K562 (cell line): Measurements from ENCODE around the gene AMOT. TPM values are rescaled to one million over a fixed set of nuclear protein-coding genes. Genes with fewer than 3 reads are reported as not detected.

ENCODE experiments used
- ATAC-seq: fragments of 200-7000 bp; cut with Tn5 transposase; 3 replicates; pipeline ENCODE4 v1.9.1; 2020; ENCODE audit warnings: moderate library complexity
- BruUV-seq: library from RNA; stranded (reverse); fragments of 400-500 nt; replicated peaks from 2 replicates; lab custom pipeline; 2021; lab: Mats Ljungman, UMichigan
- CTCF ChIA-PET: fragments of 300-600 bp; formaldehyde crosslinking; extraction: SDS; loops from one replicate; lab custom pipeline; 2021; ENCODE audit warnings: low intra/inter-chr PET ratio; lab: Yijun Ruan, JAX
- POLR2A ChIA-PET: fragments of 300-600, 350-650 bp; sonication (Branson Sonifier 250); formaldehyde crosslinking; extraction: SDS; loops from one replicate; lab custom pipeline; 2021; ENCODE audit warnings: antibody characterized with exemption, inconsistent platforms; lab: Yijun Ruan, JAX
- DNase-seq, 4 experiments: peaks; one replicate each; pipeline versions ENCODE4 v3.0.0 to v3.0.0-alpha.2; 2011 to 2018; ENCODE audit warnings: low spot score in 3 of 4, mixed read lengths in 3 of 4; ENCODE audit errors: extremely low read depth in 1 of 4
- FAIRE-seq: peaks from 2 replicates; lab custom pipeline; 2011; peaks lifted over from hg19 to GRCh38; lab: Jason Lieb, UNC
- H2AFZ ChIP-seq: 2 replicates; pipeline ENCODE4 v1.6.0; 2011; ENCODE audit warnings: low read depth, low read length, control low read depth, inconsistent platforms
- H3K27ac ChIP-seq: fragments of 200-600 bp; 3 replicates; pipeline ENCODE4 v1.8.0; 2011; ENCODE audit warnings: low read depth, mild to moderate bottlenecking, control low read depth, inconsistent platforms, low read length, moderate library complexity, mixed read lengths; ENCODE audit errors: extremely low read depth
- H3K27me3 ChIP-seq, 2 experiments: fragments of 300-600 bp in 1 of 2; 2 replicates in 1 of 2; 3 replicates in 1 of 2; pipeline versions ENCODE4 v1.6.0 to v1.8.0; 2011; ENCODE audit warnings: inconsistent platforms in 2 of 2, low read length in 2 of 2, mild to moderate bottlenecking in 1 of 2, mixed read lengths in 1 of 2, moderate library complexity in 1 of 2; ENCODE audit not compliant: control insufficient read depth in 2 of 2, insufficient read depth in 2 of 2
- H3K36me3 ChIP-seq: fragments of 300-600 bp; 3 replicates; pipeline ENCODE4 v1.8.0; 2011; ENCODE audit warnings: mild to moderate bottlenecking, low read length, inconsistent platforms; ENCODE audit not compliant: control insufficient read depth, insufficient read depth
- H3K4me1 ChIP-seq, 2 experiments: fragments of 200-600 bp in 1 of 2; replicated peaks in 1 of 2; 2 replicates in 1 of 2; 3 replicates in 1 of 2; pipeline versions ENCODE4 v1.5.1 to v1.8.0; 2011; ENCODE audit warnings: inconsistent platforms in 2 of 2, low read length in 2 of 2, mild to moderate bottlenecking in 1 of 2, mixed read lengths in 1 of 2, moderate library complexity in 1 of 2; ENCODE audit not compliant: control insufficient read depth in 2 of 2, insufficient read depth in 2 of 2
- H3K4me2 ChIP-seq: 2 replicates; pipeline ENCODE4 v1.6.1; 2011; ENCODE audit warnings: low read length, control low read depth, inconsistent platforms, mixed read lengths; ENCODE audit not compliant: insufficient read depth
- H3K4me3 ChIP-seq: fragments of 200-600 bp; sonication (generic), shearing (Covaris generic); 2 replicates; pipeline ENCODE4 v1.5.1; 2016; ENCODE audit warnings: control low read depth, inconsistent platforms
- H3K79me2 ChIP-seq: fragments of 200-600 bp; 3 replicates; pipeline ENCODE4 v1.8.0; 2011; ENCODE audit warnings: low read length, inconsistent platforms; ENCODE audit not compliant: control insufficient read depth, insufficient read depth
- H3K9ac ChIP-seq, 2 experiments: 2 replicates each; pipeline versions ENCODE4 v1.6.0 to v1.6.1; 2011; ENCODE audit warnings: low read depth in 2 of 2, low read length in 2 of 2, control low read depth in 1 of 2, inconsistent platforms in 1 of 2, mild to moderate bottlenecking in 1 of 2, mixed read lengths in 1 of 2; ENCODE audit not compliant: insufficient read depth in 1 of 2
- H3K9me1 ChIP-seq: one replicate; pipeline ENCODE4 v1.6.0; 2011; ENCODE audit warnings: inconsistent platforms, mild to moderate bottlenecking, low read length, moderate library complexity; ENCODE audit not compliant: control insufficient read depth, insufficient read depth
- H3K9me3 ChIP-seq: replicated peaks from 2 replicates; pipeline ENCODE4 v1.5.1; 2011; ENCODE audit warnings: low read depth, low read length, inconsistent platforms; ENCODE audit not compliant: control insufficient read depth, insufficient read depth
- H4K20me1 ChIP-seq: replicated peaks from 2 replicates; pipeline ENCODE4 v1.6.1; 2011; ENCODE audit warnings: low read length, inconsistent platforms, mixed read lengths; ENCODE audit not compliant: control insufficient read depth, insufficient read depth
- CHCHD3 ChIP-seq: fragments of 250-450 bp; sonication (Bioruptor Pico); IDR thresholded peaks from 2 replicates; pipeline ENCODE4 v2.1.2; 2022; ENCODE audit warnings: mild to moderate bottlenecking
- NCOA4 ChIP-seq: fragments of 450-650 bp; IDR thresholded peaks from 2 replicates; pipeline ENCODE4 v1.6.1; 2018; ENCODE audit warnings: mild to moderate bottlenecking; ENCODE audit not compliant: partially characterized antibody
- WGBS: fragments of 100-300 bp; shearing (Covaris generic); methylation state at CpG from one replicate; pipeline ENCODE4 v1.1.6; 2016; ENCODE audit warnings: low coverage, mixed read lengths; ENCODE audit not compliant: insufficient coverage; ENCODE audit errors: missing lambda C conversion rate; 5-methylcytosine and 5-hydroxymethylcytosine counted together
- in situ Hi-C: fragments of 300-500 bp; cut with MboI; formaldehyde crosslinking; loops from 4 replicates; pipeline ENCODE4 v1.15.0; 2018; ENCODE audit warnings: inconsistent platforms, mixed read lengths
- intact Hi-C: fragments of 100-400 bp; cut with micrococcal nuclease; formaldehyde crosslinking; loops from 2 replicates; pipeline ENCODE4 v1.14.2; 2022
- polyA plus RNA-seq, 8 experiments: library from polyadenylated mRNA; depleted of rRNA in 4 of 8; stranded (reverse) in 5 of 8; unstranded in 3 of 8; fragments of >200 nt; fragmentation: Nextera tagmentation in 2 of 8; fragmentation: Illumina TruSeq in 1 of 8; extraction: Ambion mirVana in 2 of 8; extraction: Trizol in 1 of 8; gene quantifications; 2 replicates each; pipeline versions ENCODE4 v1.2.1 to v1.2.3, GENCODE V29; 2011 to 2014; ENCODE audit warnings: inconsistent platforms in 1 of 8, missing spikeins in 1 of 8
- total RNA-seq, 7 experiments: library from RNA; depleted of rRNA in 6 of 7; stranded (reverse); fragments of >200 nt in 6 of 7; fragmentation: Illumina TruSeq in 2 of 7; extraction: Trizol in 2 of 7; gene quantifications; 2 replicates each; pipeline versions ENCODE4 v1.2.1 to v1.2.3, GENCODE V29; 2011 to 2021; ENCODE audit warnings: low replicate concordance in 1 of 7
- TF ChIP-seq, protein P1 (sequence below): fragments of 250-450 bp; sonication (Bioruptor Pico); IDR thresholded peaks from 2 replicates; pipeline ENCODE4 v1.4.0; 2020; ENCODE audit warnings: mild to moderate bottlenecking, moderate library complexity
- TF ChIP-seq, protein P2 (sequence below): sonication (generic); formaldehyde crosslinking; IDR thresholded peaks from 2 replicates; pipeline ENCODE4 v1.8.1; 2023; ENCODE audit warnings: mild to moderate bottlenecking, missing genetic modification reagents, moderate library complexity

The AMOT gene
- total and polyA plus RNA-seq, 9 of the 15 experiments (the other 6 are each of a cell fraction or from before 2014, with no cell fraction given) = 0.04 TPM; not detected in 8

DNA sequence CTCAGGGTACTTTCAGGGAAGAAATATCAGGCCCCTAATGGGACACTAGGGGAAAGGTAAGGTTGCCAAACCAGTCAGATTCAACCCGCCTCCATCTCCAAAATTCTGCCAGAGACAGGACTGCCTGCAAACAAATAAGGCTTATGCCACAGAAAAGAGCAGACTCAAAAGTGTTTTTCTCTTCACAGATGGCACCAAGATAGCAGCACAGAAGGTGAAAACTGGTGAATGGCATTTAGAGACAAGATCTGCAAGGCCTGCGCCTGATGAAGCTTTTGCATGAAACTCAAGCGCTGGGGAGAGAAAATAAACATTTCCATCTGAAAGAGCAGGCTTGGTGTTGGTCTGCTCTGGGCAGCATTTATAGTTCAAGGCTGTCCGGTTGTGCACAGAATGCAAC lies 27.9 kb downstream of the AMOT start (continued):
- TF ChIP-seq, protein P1, sequence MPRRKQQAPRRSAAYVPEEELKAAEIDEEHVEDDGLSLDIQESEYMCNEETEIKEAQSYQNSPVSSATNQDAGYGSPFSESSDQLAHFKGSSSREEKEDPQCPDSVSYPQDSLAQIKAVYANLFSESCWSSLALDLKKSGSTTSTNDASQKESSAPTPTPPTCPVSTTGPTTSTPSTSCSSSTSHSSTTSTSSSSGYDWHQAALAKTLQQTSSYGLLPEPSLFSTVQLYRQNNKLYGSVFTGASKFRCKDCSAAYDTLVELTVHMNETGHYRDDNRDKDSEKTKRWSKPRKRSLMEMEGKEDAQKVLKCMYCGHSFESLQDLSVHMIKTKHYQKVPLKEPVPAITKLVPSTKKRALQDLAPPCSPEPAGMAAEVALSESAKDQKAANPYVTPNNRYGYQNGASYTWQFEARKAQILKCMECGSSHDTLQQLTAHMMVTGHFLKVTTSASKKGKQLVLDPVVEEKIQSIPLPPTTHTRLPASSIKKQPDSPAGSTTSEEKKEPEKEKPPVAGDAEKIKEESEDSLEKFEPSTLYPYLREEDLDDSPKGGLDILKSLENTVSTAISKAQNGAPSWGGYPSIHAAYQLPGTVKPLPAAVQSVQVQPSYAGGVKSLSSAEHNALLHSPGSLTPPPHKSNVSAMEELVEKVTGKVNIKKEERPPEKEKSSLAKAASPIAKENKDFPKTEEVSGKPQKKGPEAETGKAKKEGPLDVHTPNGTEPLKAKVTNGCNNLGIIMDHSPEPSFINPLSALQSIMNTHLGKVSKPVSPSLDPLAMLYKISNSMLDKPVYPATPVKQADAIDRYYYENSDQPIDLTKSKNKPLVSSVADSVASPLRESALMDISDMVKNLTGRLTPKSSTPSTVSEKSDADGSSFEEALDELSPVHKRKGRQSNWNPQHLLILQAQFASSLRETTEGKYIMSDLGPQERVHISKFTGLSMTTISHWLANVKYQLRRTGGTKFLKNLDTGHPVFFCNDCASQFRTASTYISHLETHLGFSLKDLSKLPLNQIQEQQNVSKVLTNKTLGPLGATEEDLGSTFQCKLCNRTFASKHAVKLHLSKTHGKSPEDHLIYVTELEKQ (CRISPR knock-in tag) = no peak
- TF ChIP-seq CHCHD3 (CRISPR knock-in tag) = no peak
- no peak for TF ChIP-seq NCOA4
- TF ChIP-seq, protein P2, sequence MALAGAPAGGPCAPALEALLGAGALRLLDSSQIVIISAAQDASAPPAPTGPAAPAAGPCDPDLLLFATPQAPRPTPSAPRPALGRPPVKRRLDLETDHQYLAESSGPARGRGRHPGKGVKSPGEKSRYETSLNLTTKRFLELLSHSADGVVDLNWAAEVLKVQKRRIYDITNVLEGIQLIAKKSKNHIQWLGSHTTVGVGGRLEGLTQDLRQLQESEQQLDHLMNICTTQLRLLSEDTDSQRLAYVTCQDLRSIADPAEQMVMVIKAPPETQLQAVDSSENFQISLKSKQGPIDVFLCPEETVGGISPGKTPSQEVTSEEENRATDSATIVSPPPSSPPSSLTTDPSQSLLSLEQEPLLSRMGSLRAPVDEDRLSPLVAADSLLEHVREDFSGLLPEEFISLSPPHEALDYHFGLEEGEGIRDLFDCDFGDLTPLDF (CRISPR knock-in tag) = no peak

DNA sequence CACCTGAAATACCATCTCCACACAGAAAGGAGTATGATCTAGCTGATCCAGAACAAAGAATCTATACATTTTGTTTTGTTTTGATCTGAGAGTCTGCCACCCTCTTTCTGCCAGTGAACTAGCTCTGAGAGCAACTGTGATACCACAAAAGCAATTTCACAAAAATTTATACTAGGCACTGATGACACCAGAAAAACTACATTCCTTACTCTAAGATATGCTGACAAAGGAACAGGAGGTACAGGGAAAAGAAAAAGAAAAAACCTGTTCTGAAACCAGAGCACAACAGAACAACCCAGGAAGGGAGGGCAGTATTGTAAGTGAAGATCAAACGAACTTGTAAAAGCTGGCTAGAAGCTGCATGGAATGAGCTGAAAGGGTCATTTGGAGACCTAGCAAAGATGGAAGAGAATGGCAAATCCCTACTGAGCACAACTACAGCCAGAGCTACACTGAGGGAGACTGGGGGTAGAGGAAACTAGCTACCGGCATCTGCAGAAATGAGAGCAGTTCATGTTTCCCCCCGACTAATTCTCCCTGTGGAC lies 31.9 kb downstream of the AMOT start:
- FAIRE-seq = no peak
- Histone ChIP-seq H3K4me1 (no peaks in the 10 kb centered on the region), H3K27ac (no peak overlapping the region), H3K9me1 (no peaks in the 10 kb centered on the region), H2AFZ (no peak overlapping the region), H3K9ac (no peak overlapping the region), H3K9me3 (no peaks in the 10 kb centered on the region), H3K36me3 (no peaks in the 10 kb centered on the region), H3K79me2 (no peaks in the 10 kb centered on the region), H3K4me3 (no peak overlapping the region), H3K4me2 (no peak overlapping the region), H3K27me3 (no peaks in the 10 kb centered on the region), H4K20me1 (no peaks in the 10 kb centered on the region)
- in situ Hi-C loops (no loop called here), intact Hi-C loops (no loop called here)
- no peak for ATAC-seq
- DNase-seq = no peak
- POLR2A ChIA-PET = no interaction called here
- WGBS = 0% methylated on average over 3 of the region's 3 CpGs
- CTCF ChIA-PET = no interaction called here
- no TSS peak for BruUV-seq
